Central memory CD8-positive, alpha-beta T cell (primary cell): ENCODE measurements around the gene LDB3.
"Not testable (repeated sequence)": the region's sequence is repeated elsewhere in the genome, so short reads cannot be mapped to it uniquely, and the experiment has no call there.

Experiments used
- ATAC-seq: fragments of 150-1000 bp; cut with Tn5 transposase; replicated peaks from 2 replicates; pipeline ENCODE4 v1.10.0; 2022; ENCODE audit warnings: mild to moderate bottlenecking, moderate FRiP score, moderate number of reproducible peaks; ENCODE audit not compliant: poor library complexity, severe bottlenecking; ENCODE audit errors: extremely low read depth
- DNase-seq, 2 donors: peaks; one replicate each; pipeline ENCODE4 v3.0.0; 2021; ENCODE audit warnings: low spot score in 2 of 2
- H3K27ac Mint-ChIP-seq: one replicate; pipeline ENCODE4 v1.8.0; 2022; ENCODE audit warnings: low read depth, mild to moderate bottlenecking, moderate library complexity, mixed read lengths
- H3K27me3 Mint-ChIP-seq: one replicate; pipeline ENCODE4 v1.8.0; 2022; ENCODE audit warnings: mixed read lengths
- H3K36me3 Mint-ChIP-seq: one replicate; pipeline ENCODE4 v1.8.0; 2022; ENCODE audit warnings: mild to moderate bottlenecking, moderate library complexity, mixed read lengths; ENCODE audit not compliant: insufficient read depth
- H3K4me1 Mint-ChIP-seq: one replicate; pipeline ENCODE4 v1.8.0; 2022; ENCODE audit warnings: mixed read lengths
- H3K4me3 Mint-ChIP-seq: one replicate; pipeline ENCODE4 v1.8.0; 2022; ENCODE audit warnings: mild to moderate bottlenecking, moderate library complexity, mixed read lengths
- H3K9me3 Mint-ChIP-seq: one replicate; pipeline ENCODE4 v1.8.0; 2022; ENCODE audit warnings: mixed read lengths

LDB3 gene

GRCh38 chr10:86725980-86726676 lies 57.8 kb downstream of the LDB3 start:
- H3K4me1 Mint-ChIP-seq = peaks cover 6% of the 10 kb centered on the region
- no peaks in the 10 kb centered on the region for H3K9me3 Mint-ChIP-seq
- H3K4me3 Mint-ChIP-seq = no peak overlapping the region
- DNase-seq = no peak
- H3K36me3 Mint-ChIP-seq = no peaks in the 10 kb centered on the region
- H3K27me3 Mint-ChIP-seq = peaks cover 16% of the 10 kb centered on the region
- H3K27ac Mint-ChIP-seq = no peak overlapping the region
- ATAC-seq = no peak

GRCh38 chr10:86726677-86726999 lies 58.3 kb downstream of the LDB3 start:
- no peak for DNase-seq
- no peak for ATAC-seq

GRCh38 chr10:86727470-86727869 lies 59.2 kb downstream of the LDB3 start:
- no peak overlapping the region for H3K4me3 Mint-ChIP-seq
- DNase-seq (no peak), ATAC-seq (no peak)
- H3K27me3 Mint-ChIP-seq = peaks cover 10% of the 10 kb centered on the region
- H3K9me3 Mint-ChIP-seq = no peaks in the 10 kb centered on the region
- H3K4me1 Mint-ChIP-seq = peaks cover 6% of the 10 kb centered on the region
- no peaks in the 10 kb centered on the region for H3K36me3 Mint-ChIP-seq
- no peak overlapping the region for H3K27ac Mint-ChIP-seq

More at GRCh38 chr10:86726677-86726999, 58.3 kb downstream of the LDB3 start:
- Mint-ChIP-seq H3K27me3 (peaks cover 11% of the 10 kb centered on the region), H3K4me3 (no peak overlapping the region), H3K36me3 (no peaks in the 10 kb centered on the region), H3K9me3 (no peaks in the 10 kb centered on the region), H3K27ac (no peak overlapping the region), H3K4me1 (peaks cover 6% of the 10 kb centered on the region)

- H3K4me1 Mint-ChIP-seq = peaks cover 6% of the 10 kb centered on the region
- H3K9me3 Mint-ChIP-seq = no peaks in the 10 kb centered on the region
- H3K27ac Mint-ChIP-seq = no peak overlapping the region
- DNase-seq (no peak), ATAC-seq (no peak)
- H3K4me3 Mint-ChIP-seq = no peak overlapping the region
- peaks cover 10% of the 10 kb centered on the region for H3K27me3 Mint-ChIP-seq
- H3K36me3 Mint-ChIP-seq = no peaks in the 10 kb centered on the region
Measured at GRCh38 chr10:86728056-86728455, 59.7 kb downstream of the LDB3 start.

GRCh38 chr10:86729677-86730076 lies 61.4 kb downstream of the LDB3 start:
- Mint-ChIP-seq H3K4me1 (no peaks in the 10 kb centered on the region), H3K27me3 (peaks cover 10% of the 10 kb centered on the region), H3K36me3 (no peaks in the 10 kb centered on the region), H3K4me3 (no peak overlapping the region), H3K9me3 (no peaks in the 10 kb centered on the region), H3K27ac (no peak overlapping the region)
- ATAC-seq (no peak), DNase-seq (no peak)

GRCh38 chr10:86730227-86730626 lies 61.9 kb downstream of the LDB3 start:
- H3K9me3 Mint-ChIP-seq = no peaks in the 10 kb centered on the region
- H3K4me1 Mint-ChIP-seq = no peaks in the 10 kb centered on the region
- no peak for DNase-seq
- H3K27ac Mint-ChIP-seq = no peak overlapping the region
- no peaks in the 10 kb centered on the region for H3K36me3 Mint-ChIP-seq
- H3K27me3 Mint-ChIP-seq = peaks cover 10% of the 10 kb centered on the region
- H3K4me3 Mint-ChIP-seq = no peak overlapping the region
- ATAC-seq = no peak

GRCh38 chr10:86732771-86733170 lies 64.5 kb downstream of the LDB3 start:
- H3K27ac Mint-ChIP-seq = no peak overlapping the region
- no peak for DNase-seq
- H3K4me3 Mint-ChIP-seq = no peak overlapping the region
- no peaks in the 10 kb centered on the region for H3K9me3 Mint-ChIP-seq
- no peaks in the 10 kb centered on the region for H3K36me3 Mint-ChIP-seq
- H3K27me3 Mint-ChIP-seq = peaks cover 8% of the 10 kb centered on the region
- H3K4me1 Mint-ChIP-seq = no peaks in the 10 kb centered on the region
- ATAC-seq = no peak

GRCh38 chr10:86733260-86733671 lies 65.0 kb downstream of the LDB3 start:
- ATAC-seq (no peak), DNase-seq (no peak)
- no peaks in the 10 kb centered on the region for H3K9me3 Mint-ChIP-seq
- peaks cover 3% of the 10 kb centered on the region for H3K27me3 Mint-ChIP-seq
- H3K4me1 Mint-ChIP-seq = no peaks in the 10 kb centered on the region
- no peak overlapping the region for H3K4me3 Mint-ChIP-seq
- H3K36me3 Mint-ChIP-seq = no peaks in the 10 kb centered on the region
- H3K27ac Mint-ChIP-seq = no peak overlapping the region

GRCh38 chr10:86734207-86734988 lies 66.1 kb downstream of the LDB3 start:
- no peaks in the 10 kb centered on the region for H3K36me3 Mint-ChIP-seq
- no peaks in the 10 kb centered on the region for H3K9me3 Mint-ChIP-seq
- H3K27ac Mint-ChIP-seq = no peak overlapping the region
- H3K27me3 Mint-ChIP-seq = no peaks in the 10 kb centered on the region
- no peaks in the 10 kb centered on the region for H3K4me1 Mint-ChIP-seq
- DNase-seq (no peak), ATAC-seq (no peak)
- H3K4me3 Mint-ChIP-seq = no peak overlapping the region

- not testable (repeated sequence) for ATAC-seq, H3K9me3 Mint-ChIP-seq, H3K27me3 Mint-ChIP-seq, H3K4me3 Mint-ChIP-seq, DNase-seq, H3K36me3 Mint-ChIP-seq, H3K27ac Mint-ChIP-seq, H3K4me1 Mint-ChIP-seq
Measured at GRCh38 chr10:86735278-86735677, 67.0 kb downstream of the LDB3 start.

- ATAC-seq = no peak
- Mint-ChIP-seq H3K27me3 (peaks cover 17% of the 10 kb centered on the region), H3K36me3 (no peaks in the 10 kb centered on the region), H3K4me1 (no peaks in the 10 kb centered on the region), H3K27ac (no peak overlapping the region), H3K4me3 (no peak overlapping the region), H3K9me3 (no peaks in the 10 kb centered on the region)
- no peak for DNase-seq
Measured at GRCh38 chr10:86742230-86742629, 73.9 kb downstream of the LDB3 start.

GRCh38 chr10:86744067-86744725 lies 75.9 kb downstream of the LDB3 start:
- no peak overlapping the region for H3K4me3 Mint-ChIP-seq
- DNase-seq = no peak

More at GRCh38 chr10:86744067-86744725, 75.9 kb downstream of the LDB3 start:
- ATAC-seq = no peak
- Mint-ChIP-seq H3K36me3 (no peaks in the 10 kb centered on the region), H3K27me3 (peaks cover 17% of the 10 kb centered on the region), H3K27ac (no peak overlapping the region), H3K4me1 (no peaks in the 10 kb centered on the region), H3K9me3 (no peaks in the 10 kb centered on the region)
